SK-N-MC (cell line): ENCODE measurements around the gene GDA.

Experiments used
- EZH2 ChIP-seq: fragments of 200-600 bp; sonication (generic); IDR thresholded peaks from one replicate; pipeline ENCODE4 v1.6.1; 2017; ENCODE audit warnings: antibody characterized with exemption
- FOXP2 ChIP-seq: optimal IDR thresholded peaks from 2 replicates; pipeline ENCODE3; 2011; ENCODE audit warnings: mild to moderate bottlenecking, moderate library complexity; ENCODE audit not compliant: insufficient read depth; ENCODE audit errors: extremely low read length, control extremely low read depth
- POLR2AphosphoS5 ChIP-seq: IDR thresholded peaks from 2 replicates; pipeline ENCODE4 v1.6.1; 2012; ENCODE audit warnings: mild to moderate bottlenecking, low read depth, low read length, borderline replicate concordance

DNA sequence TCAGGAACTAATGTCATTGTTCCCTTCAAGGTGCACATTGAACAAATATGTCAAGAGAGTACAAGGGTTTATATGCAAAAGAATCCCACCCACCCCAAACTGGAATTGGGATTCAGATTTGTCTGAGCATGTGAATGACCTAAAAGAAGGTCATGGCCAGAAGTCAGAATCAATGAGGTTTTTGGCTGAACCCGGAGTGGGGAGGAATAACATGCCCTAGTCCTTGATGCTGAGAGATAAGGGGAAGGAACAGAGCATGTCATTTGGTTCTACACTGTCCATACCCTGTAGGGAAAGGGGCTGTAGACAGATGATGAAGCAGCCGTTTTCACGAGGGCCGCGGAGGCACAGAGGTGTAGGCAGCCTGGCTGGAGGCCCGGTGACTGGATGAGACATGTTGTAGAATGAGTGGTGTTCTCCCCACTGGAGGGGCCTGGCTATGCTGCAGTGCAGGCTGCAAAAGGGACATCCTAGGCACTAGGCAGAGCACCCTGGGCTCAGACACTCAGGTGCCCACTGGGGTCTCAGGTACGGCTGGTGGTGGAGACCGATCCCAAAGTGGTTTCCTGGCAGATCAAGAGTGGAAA is 149.9 kb downstream of the GDA start:
- TF ChIP-seq EZH2 = no peak
- TF ChIP-seq POLR2AphosphoS5 = no peak
- TF ChIP-seq FOXP2 = no peak
